Psoas muscle (tissue), 8 donors: Measurements from ENCODE around the gene SYDE2. TPM values are rescaled to one million over a fixed set of nuclear protein-coding genes. Genes with fewer than 3 reads are reported as not detected.
A peak's percentile ranks its signal among the peaks of the same experiment; 100 is the strongest.
"Not testable (repeated sequence)": the region's sequence is repeated elsewhere in the genome, so short reads cannot be mapped to it uniquely, and the experiment has no call there.

Experiments used
- ATAC-seq, 4 donors: fragments of 200-7000 bp; cut with Tn5 transposase; one replicate each; pipeline ENCODE4 v1.9.1; 2020; ENCODE audit warnings: moderate library complexity in 3 of 4, mild to moderate bottlenecking in 2 of 4
- DNase-seq, 2 donors: peaks; one replicate each; pipeline ENCODE4 v3.0.0-alpha.2; 2020
- H3K27ac ChIP-seq: fragments of 200-600 bp; one replicate; pipeline ENCODE4 v1.8.0; 2022
- H3K27me3 ChIP-seq, 3 donors: fragments of 200-600 bp in 1 of 3; one replicate each; pipeline versions ENCODE4 v1.6.1 to v1.8.0; 2013 to 2022; ENCODE audit warnings: low read length in 2 of 3, mild to moderate bottlenecking in 2 of 3, moderate library complexity in 1 of 3; ENCODE audit not compliant: insufficient read depth in 3 of 3
- H3K36me3 ChIP-seq, 2 donors: fragments of 200-600 bp in 1 of 2; one replicate each; pipeline versions ENCODE4 v1.6.1 to v1.8.0; 2013 to 2022; ENCODE audit warnings: low read depth in 1 of 2, mild to moderate bottlenecking in 1 of 2, moderate library complexity in 1 of 2; ENCODE audit not compliant: insufficient read depth in 1 of 2
- H3K4me1 ChIP-seq: fragments of 200-600 bp; one replicate; pipeline ENCODE4 v1.8.0; 2022
- H3K4me3 ChIP-seq: fragments of 200-600 bp; one replicate; pipeline ENCODE4 v1.8.0; 2022; ENCODE audit warnings: mild to moderate bottlenecking
- H3K9me3 ChIP-seq: fragments of 200-600 bp; one replicate; pipeline ENCODE4 v1.8.0; 2022
- WGBS, 3 donors: extraction: QIAGEN DNeasy Blood & Tissue Kit; methylation state at CpG; one replicate each; pipeline versions ENCODE4 v1.1.6 to v1.1.7; 2013; 5-methylcytosine and 5-hydroxymethylcytosine counted together
- intact Hi-C, 2 donors: fragments of 100-400 bp; cut with DNase I; formaldehyde crosslinking; loops; one replicate each; pipeline versions ENCODE4 v1.11.0 to v1.14.2; 2022
- polyA plus RNA-seq, 3 donors: library from polyadenylated mRNA; stranded (reverse); fragments of 200-250 nt; gene quantifications; one replicate each; pipeline ENCODE4 v1.2.3, GENCODE V29; 2013
- total RNA-seq, 4 donors: library from RNA; stranded (reverse); fragmentation: NEBNext Ultra II Directional in 2 of 4; extraction: Animal tissue kit (Norgen Biotek cat#: 25700) in 2 of 4; gene quantifications; one replicate each; pipeline versions ENCODE4 v1.2.1 to v1.2.4, GENCODE V29; 2021 to 2023
- TF ChIP-seq, protein P1 (sequence below): fragments of 200-600 bp; IDR thresholded peaks from one replicate; pipeline ENCODE4 v1.8.0; 2022; ENCODE audit warnings: antibody characterized with exemption
- donor health status: healthy with polysubstance abuse.
- donor health status: DM: no; HTN: no; CAD: no; lungs with moderate emphysema.
- donor health status: Bipolar disorder and iron deficiency.
- donor health status: healthy.
- donor health status: DM: yes; HTN: yes; CAD: no.
- donor health status: DM: no; HTN: no; CAD: no.
- donor health status: DM: no; HTN: no; CAD: no.
- donor health status: DM: yes; HTN: yes; CAD: no.

SYDE2 gene
- total and polyA plus RNA-seq, 7 donors: 0.30 to 5.9 (median 3.9) TPM

DNA sequence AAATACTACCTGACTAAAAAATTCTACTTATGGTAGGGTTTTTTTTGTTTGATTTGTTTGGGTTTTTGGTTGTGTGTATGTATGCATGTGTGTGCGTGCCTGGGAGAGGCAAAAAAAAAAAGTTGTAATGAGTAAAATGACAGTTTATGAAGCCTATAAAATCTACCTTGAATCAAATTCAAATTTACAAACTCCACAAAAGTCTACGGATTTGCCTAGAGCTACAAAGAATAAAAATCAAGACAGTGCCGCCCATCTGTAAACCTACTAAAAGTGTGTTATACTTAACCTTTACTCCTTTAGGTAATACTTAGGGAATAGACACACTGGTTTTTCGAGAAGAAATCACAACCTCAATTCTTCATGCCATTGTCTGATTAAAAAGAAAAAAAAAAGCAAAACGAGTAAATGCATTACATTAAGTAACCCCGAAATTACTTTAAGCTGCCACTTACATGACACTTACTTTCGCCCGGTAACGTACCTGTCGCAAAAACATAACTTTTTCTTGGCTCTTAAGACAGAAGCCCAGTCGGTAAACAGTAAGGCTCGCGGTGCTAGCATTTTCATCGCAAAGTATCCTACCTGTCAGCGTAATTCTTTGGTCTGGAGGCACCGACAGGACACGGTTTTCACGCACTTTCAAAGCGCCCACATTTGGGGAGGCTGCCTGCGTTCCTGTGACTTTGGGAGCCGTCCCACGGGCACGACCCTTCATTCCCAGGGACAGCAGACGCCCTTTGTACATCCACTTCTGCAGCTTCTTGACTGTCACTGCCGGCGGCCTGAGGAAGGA, 951 bp downstream of the SYDE2 start:
- H3K4me1 ChIP-seq: peaks cover 13% of the 10 kb centered on the region
- H3K27ac ChIP-seq: peak overlapping the region; percentile 93
- ATAC-seq (peak in 1 of 4 donors; percentile 4), DNase-seq (no peak)
- 8 to 23% (median 10%) methylated on average over 26 of the region's 26 CpGs for WGBS, 3 donors
- H3K36me3 ChIP-seq: no peaks in the 10 kb centered on the region
- H3K4me3 ChIP-seq: peak overlapping the region; percentile 96
- H3K9me3 ChIP-seq: no peaks in the 10 kb centered on the region
- H3K27me3 ChIP-seq: no peaks in the 10 kb centered on the region
- TF ChIP-seq, protein P1, sequence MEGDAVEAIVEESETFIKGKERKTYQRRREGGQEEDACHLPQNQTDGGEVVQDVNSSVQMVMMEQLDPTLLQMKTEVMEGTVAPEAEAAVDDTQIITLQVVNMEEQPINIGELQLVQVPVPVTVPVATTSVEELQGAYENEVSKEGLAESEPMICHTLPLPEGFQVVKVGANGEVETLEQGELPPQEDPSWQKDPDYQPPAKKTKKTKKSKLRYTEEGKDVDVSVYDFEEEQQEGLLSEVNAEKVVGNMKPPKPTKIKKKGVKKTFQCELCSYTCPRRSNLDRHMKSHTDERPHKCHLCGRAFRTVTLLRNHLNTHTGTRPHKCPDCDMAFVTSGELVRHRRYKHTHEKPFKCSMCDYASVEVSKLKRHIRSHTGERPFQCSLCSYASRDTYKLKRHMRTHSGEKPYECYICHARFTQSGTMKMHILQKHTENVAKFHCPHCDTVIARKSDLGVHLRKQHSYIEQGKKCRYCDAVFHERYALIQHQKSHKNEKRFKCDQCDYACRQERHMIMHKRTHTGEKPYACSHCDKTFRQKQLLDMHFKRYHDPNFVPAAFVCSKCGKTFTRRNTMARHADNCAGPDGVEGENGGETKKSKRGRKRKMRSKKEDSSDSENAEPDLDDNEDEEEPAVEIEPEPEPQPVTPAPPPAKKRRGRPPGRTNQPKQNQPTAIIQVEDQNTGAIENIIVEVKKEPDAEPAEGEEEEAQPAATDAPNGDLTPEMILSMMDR: no peak
- intact Hi-C loops: loop anchor here in 1 of 2 donors (5.0 kb wide), 1 partner anchor 57 kb away; the partner anchor contains the start of gene C1orf52

DNA sequence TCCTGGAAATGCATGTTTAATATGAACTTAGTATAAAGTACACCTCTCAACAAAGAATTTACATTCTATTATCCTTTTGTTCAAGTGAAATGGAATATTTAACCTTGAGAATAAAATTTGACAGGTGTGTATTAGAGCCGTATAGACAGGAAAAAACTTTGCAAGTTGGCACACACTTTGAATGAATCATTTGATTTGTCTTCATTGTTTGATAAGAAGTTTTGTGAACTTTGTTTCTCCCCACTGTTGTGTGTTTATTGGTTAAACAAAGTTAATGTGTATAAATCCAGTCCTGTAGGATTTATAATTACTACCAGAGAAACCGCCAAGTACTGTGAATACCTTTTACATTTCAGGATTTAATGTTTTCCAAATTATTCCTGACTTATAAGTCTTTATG, 2.0 kb downstream of the SYDE2 start:
- Histone ChIP-seq H3K27ac (peak overlapping the region; percentile 7), H3K27me3 (no peaks in the 10 kb centered on the region), H3K4me3 (peak overlapping the region; percentile 96), H3K36me3 (no peaks in the 10 kb centered on the region), H3K9me3 (no peaks in the 10 kb centered on the region), H3K4me1 (peaks cover 13% of the 10 kb centered on the region)
- no peak for DNase-seq
- intact Hi-C loops: no loop called here
- TF ChIP-seq, protein P1: no peak
- ATAC-seq: no peak
- WGBS, 3 donors: 44 to 51% (median 50%) methylated on average over 2 of the region's 2 CpGs

DNA sequence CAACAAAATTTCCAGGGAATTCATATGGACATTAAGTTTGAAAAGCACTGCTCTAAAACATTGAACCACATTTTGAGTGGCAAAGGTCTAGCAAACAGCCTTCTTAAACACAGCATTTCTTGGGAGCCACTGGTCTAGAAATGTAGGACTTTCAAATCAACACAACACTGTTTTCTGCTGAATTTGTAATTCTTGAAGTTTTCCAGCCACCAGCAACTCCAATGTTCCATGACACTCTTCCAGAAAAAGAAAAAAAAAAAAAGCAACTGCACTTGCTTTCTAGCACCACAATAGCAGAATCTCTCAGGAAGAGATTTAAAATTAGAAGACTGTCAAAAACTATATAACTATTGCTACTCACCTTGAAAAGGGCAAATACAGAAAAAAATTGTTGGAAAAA, 4.5 kb downstream of the SYDE2 start:
- ATAC-seq: no peak
- H3K36me3 ChIP-seq: no peaks in the 10 kb centered on the region
- H3K27me3 ChIP-seq: no peaks in the 10 kb centered on the region
- H3K4me3 ChIP-seq: no peak overlapping the region
- TF ChIP-seq, protein P1: no peak
- H3K9me3 ChIP-seq: no peaks in the 10 kb centered on the region
- no peak overlapping the region for H3K27ac ChIP-seq
- no peak for DNase-seq
- intact Hi-C loops: no loop called here
- peaks cover 13% of the 10 kb centered on the region for H3K4me1 ChIP-seq

DNA sequence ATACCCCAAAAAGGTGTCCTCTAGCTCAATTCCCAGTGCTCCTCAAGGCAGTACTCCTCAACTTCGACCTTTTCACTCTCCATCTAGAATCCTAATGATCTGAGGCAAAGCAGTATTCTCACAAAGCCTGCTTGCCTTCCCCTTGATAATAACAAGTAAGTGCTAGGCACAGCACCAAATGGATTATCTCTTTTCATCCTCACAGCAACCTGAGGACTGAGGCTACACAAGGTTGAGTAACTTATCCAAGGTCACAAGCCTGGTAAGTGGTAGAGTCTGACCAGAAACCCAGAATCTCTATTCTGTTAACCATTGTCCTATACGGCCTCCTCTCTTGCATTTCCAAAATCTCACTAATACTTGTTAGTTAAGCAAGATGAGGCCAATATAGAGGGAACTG, 5.1 kb downstream of the SYDE2 start:
- Histone ChIP-seq H3K27me3 (no peaks in the 10 kb centered on the region), H3K4me3 (no peak overlapping the region), H3K4me1 (peaks cover 13% of the 10 kb centered on the region), H3K36me3 (no peaks in the 10 kb centered on the region), H3K9me3 (no peaks in the 10 kb centered on the region), H3K27ac (no peak overlapping the region)
- intact Hi-C loops: no loop called here
- TF ChIP-seq, protein P1: no peak
- no peak for DNase-seq
- no peak for ATAC-seq
- WGBS, 3 donors: 64 to 66% (median 65%) methylated on average over 2 of the region's 2 CpGs

DNA sequence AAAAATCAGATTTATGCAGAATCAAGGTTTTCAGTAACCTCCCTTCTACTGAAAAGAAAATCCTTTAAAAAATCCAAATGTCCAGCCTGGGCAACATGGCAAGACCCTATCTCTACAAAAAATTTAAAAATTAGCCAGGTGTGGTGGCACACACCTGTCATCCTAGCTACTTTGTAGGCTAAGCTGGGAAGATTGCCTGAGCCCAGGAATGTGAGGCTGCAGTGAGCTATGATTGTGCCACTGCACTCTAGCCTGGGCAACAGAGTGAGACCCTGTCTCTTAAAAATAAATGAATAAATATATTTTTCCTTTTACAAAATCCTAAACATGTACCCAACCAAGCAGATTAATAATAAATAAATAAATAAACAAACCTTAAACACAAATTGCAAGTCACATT, 8.7 kb downstream of the SYDE2 start:
- DNase-seq, intact Hi-C loops, H3K27me3 ChIP-seq, H3K27ac ChIP-seq, ATAC-seq, H3K4me3 ChIP-seq, H3K9me3 ChIP-seq: not testable (repeated sequence)
- Histone ChIP-seq H3K36me3 (peaks cover 0 to 16% of the 10 kb centered on the region in 2 donors), H3K4me1 (peaks cover 11% of the 10 kb centered on the region)
